Right renal pelvis (tissue), 4 donors: Measurements from ENCODE around the gene OTOG. TPM values are rescaled to one million over a fixed set of nuclear protein-coding genes. Genes with fewer than 3 reads are reported as not detected.

Source experiments
- DNase-seq, 4 donors: peaks; one replicate each; pipeline ENCODE4 v3.0.0-alpha.2; 2013; ENCODE audit warnings: low read depth in 4 of 4, low spot score in 3 of 4, missing footprints in 1 of 4
- polyA plus RNA-seq, 4 donors: library from polyadenylated mRNA; unstranded; fragments of 120-200 nt; gene quantifications; one replicate each; pipeline ENCODE4 v1.2.1, GENCODE V29; 2013; ENCODE audit not compliant: insufficient read length in 4 of 4

The OTOG gene
- polyA plus RNA-seq, 4 donors, result 0.25 to 0.54 (median 0.34) TPM

DNA sequence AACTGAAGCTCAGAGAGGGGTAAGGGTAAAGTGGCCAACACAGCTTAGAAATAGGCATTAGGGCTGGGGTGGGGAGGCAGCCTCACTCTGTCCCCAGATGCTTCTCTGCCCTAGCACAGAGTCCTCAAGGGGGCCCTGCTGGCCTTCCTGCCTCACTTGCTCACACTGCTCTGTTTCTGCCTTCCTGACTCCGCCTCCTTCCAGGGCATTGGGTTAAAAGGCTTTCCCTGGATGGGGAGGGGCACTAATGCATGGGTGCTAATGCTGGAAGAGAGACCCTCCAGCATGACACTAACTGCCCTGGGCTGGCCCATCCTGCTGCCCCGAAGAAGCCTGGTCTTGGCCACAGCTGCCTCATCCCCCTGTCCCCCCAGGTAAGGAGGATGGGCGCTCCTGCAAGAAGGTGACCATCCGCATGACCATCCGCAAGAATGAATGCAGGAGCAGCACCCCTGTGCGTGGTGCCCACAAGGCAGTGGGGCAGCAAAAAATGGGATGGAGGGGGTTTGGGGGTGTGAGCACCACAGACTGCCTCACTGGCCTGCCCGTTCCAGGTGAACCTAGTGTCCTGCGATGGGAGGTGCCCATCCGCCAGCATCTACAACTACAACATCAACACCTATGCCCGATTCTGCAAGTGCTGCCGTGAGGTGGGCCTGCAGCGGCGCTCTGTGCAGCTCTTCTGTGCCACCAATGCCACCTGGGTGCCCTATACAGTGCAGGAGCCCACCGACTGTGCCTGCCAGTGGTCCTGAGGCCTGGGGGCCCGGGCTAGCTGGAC is 98.3 kb downstream of the OTOG start:
- no peak for DNase-seq

DNA sequence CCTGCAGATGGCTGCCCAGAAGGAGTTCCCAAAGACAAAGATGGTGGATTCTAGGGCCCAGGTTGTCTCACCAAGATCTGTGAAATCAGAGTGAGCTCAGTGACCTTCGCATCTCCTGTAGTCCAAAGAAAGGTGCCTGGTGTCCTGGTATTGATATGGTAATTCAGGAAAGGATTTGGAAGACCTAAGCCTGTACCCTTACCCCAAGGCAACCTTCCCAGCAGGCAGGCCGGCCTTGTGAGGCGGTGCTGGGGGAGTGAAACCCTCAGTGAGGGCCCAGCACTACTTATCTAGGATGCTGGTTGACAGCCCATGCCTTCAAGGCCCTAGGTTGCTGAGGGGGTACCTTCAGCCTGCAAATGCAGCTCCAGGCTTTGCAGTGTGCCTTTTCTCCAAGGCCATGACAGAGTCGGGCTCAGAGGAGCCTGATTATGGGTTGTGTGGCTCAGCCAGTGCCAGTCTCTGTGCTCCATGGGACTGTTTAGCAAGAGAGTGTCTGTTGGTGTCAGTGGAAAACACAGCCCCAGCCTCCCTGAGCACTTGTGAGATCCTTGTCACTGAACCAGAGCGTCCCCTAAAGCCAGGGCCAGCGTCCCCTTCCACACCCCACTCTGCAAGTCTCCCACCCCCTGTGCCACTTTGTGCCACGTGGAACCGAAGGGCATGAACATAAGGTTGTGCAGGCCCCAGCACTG is 99.5 kb downstream of the OTOG start:
- no peak for DNase-seq

- DNase-seq, result no peak
Observed at GRCh38 chr11:17648528-17648927, 101.5 kb downstream of the OTOG start.

GRCh38 chr11:17649261-17649660 is 102.2 kb downstream of the OTOG start:
- no peak for DNase-seq

DNA sequence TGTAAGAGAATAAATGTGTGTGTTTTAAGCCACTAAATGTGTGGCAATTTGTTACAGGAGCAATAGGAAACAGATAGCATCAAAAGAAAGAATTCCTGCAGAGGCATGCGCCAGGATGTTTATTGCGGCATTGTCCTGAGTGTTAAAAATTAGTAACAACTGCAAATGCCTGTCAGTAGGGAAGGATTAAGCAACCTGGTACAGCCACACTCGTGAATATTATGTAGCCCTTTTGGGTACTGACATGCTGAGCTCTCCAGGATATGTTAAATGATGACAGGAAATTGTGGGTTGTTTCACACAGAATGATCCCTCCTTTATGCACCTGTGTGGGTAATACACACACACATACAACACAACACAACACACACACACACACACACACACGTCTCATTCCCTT is 102.6 kb downstream of the OTOG start:
- no peak for DNase-seq

GRCh38 chr11:17650127-17650911 is 103.3 kb downstream of the OTOG start:
- no peak for DNase-seq

DNA sequence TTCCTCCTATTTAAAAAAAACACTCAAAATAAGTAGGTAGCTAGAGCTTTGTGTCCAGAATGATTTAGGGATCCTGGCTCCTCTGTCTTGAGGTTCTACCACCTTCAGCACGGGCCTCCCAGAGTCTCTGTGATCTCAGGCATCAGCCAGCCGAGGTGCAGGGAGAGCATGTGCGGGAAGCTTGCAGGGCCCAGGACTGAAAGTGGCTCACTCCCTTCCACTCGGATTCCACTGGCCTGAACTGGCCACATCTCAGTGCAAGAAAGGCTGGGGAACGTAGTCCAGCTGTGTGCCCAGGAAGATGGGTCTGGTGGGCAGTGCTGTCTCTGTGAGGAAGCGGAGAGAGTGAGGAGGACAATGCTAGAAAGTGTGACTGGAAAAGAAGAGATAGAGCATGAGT is 104.0 kb downstream of the OTOG start:
- DNase-seq, result no peak

DNA sequence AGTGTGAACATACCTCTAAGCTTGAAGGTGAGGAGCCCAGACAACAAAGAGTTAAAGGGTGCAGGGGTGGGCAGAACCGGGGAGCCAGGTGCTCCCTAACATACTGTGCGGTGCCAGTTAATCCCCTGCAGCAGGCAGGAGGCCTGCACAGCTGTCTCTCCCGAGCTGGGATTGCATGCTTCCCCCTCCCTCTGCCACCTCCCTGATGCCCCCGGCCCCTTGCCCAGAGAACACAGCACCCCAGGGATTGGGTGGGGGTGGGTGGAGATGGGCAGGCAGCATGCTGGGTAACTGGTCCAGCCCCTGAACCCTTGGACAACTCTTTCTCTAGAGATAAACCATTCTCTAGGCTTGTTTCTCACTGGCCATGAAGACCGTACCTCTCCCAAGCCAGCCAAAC is 104.6 kb downstream of the OTOG start:
- DNase-seq, result no peak

- no peak for DNase-seq
Observed at GRCh38 chr11:17652556-17652955, 105.5 kb downstream of the OTOG start.

DNA sequence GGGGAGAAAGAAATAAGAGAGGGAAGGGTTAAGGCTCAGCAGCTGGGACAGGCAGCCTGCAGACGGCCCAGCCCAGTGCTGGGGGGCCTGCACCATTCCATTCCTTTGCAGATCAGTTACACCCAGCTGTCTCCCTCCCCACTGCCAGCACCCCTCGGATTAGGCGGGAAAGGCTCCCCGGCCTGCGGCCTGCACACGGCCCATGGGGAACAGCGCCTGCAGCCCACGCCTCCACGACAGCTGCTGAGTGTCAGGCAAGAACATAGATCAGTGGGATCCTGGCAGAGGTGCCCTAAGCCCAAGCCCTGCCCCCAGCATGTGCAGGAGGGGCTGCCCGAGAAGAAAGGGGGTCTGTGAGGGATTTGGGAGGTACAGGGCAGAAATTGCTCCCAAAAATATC is 106.6 kb downstream of the OTOG start:
- no peak for DNase-seq

DNA sequence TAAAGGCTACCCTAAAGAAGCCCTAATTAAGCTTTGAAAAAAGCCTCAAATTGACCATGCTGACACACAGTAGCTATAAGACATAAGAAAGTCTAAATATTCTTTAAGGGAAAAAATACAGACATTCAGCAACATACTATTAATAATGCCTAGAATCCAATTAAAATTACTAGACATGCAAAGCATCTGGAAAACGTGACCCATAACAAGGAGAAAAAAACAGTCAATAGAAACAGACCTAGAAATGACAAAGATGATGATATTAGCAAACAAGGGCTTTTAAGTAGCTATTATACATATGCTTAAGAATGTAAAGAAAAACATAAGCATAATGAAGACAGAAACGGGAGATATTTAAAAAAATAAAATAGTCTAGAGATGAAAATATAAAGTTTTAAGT is 108.6 kb downstream of the OTOG start:
- DNase-seq, result no peak

GRCh38 chr11:17658211-17658610 is 111.2 kb downstream of the OTOG start:
- DNase-seq, result no peak

- DNase-seq, result no peak
Observed at GRCh38 chr11:17668166-17668565, 121.1 kb downstream of the OTOG start.

DNA sequence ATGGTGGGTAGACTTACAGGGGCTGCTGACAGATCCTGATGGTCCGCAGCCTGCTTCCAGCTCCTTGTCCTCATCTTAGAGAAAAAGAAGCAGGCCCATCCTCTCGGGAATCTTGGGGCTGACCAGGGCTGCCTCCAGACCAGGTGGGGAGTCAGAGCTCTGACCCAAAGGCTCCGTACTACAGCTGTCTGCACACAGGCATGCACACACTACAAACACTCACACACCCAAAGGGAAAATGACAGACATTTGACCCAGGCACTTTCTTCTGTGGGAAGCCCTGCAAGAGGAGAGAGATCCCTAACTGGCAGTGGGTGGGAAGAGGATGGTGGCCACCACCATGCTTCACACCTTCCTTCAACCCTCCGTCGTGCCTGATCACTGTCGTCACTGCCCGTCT is 125.4 kb downstream of the OTOG start:
- DNase-seq, result no peak

DNA sequence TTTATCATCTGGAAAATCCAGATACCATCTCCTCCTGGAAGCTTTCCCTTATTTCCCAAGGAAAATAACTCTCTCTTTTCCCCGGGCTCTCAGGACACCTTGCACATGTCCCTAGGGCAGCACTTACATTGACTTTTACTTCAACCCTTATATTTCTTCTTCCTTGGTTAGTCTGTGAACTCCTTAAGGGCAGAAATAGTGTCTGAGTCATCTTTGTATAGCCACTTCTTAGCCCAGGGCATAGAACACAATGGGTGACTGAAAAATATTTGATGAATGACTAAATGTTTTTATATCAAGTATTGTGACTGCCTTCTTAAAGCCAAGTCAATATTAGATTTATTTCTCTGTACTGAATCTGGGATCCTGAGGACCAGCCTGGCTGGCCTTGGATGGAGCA is 126.9 kb downstream of the OTOG start:
- no peak for DNase-seq

GRCh38 chr11:17682848-17683247 is 135.8 kb downstream of the OTOG start:
- DNase-seq, result no peak

DNA sequence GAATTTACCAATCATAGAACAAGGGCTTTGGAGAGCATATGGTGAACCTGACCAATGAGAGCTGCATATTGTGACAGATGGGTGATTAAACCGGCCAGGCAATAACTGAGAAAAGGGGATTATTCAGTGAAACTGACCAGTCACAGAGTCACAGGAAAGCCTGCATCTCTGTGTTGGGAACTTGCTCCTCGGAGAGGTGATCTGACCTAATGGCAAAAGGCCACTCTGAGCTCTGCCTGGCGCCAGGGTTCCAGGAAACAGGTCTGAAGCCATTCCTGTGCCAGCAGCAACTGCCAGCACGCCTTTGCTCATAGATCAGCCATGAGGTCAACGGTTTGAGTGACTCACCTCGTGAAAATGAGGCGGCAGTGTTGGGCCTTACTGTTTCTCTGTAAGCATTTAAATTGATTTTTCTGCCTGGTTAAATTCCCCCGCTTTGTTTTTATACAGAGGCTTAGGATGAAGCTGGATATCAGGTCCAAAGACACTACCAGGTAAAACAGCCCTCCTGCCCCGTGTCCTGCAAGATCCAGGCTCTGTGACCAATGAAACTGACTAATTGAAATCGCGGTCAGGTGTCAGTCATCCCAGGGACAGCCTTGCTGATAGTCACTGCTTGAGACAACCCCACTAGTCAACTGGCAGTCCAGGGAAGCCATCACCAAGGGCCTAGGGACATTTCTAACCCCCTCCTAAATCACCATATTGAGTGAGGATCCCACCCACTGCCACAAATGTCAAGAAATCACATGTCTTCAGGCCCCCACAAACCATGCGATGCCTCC is 136.5 kb downstream of the OTOG start:
- DNase-seq, result no peak

DNA sequence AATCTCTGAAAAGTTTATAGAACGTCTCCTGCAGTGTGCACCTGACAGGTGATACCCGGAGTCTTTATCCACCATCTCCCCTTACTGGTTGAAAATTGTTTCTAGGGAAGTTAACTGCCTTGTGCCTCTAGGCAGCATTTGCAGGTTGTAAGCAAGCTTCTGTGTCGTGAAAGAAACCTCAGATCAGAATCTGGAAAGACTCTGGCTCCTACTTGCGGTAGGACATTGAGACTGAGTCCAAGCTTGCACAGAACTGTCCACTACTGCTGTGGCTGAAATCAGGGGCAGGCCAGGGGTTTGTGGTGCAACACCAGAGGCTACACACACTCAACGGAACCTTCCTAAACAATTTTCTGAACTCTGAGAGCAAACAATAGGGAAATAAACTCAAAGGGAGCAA is 137.5 kb downstream of the OTOG start:
- DNase-seq, result no peak

- no peak for DNase-seq
Observed at GRCh38 chr11:17686231-17686980, 139.3 kb downstream of the OTOG start.
